ENCODE measurements around the gene PRICKLE2. TPM values are rescaled to one million over a fixed set of nuclear protein-coding genes. Genes with fewer than 3 reads are reported as not detected.

Gene PRICKLE2
- total RNA-seq, 2 donors from 2014 or later = 27.9 to 42.3 TPM

DNA sequence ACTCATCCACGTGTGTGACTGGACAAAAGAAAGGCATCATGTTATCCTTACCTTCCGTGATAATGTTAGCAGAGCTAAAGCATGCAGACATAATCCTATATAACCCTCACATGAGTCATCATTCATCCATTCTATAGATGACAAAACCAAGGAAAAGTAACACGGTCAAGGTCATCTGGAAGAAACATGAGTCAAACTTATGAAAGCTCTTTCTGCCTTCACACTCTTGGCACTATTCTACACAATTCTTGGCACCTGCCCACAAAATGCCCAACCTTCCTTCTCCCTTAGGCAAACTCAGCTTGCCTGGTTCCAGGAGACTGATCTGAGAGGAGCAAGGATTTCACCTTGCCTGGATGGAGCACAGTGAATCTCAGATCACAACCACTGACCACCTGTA, 66.9 kb downstream of the PRICKLE2 start:
- H3K36me3 ChIP-seq = peaks cover 19% of the 10 kb centered on the region
- DNase-seq (ENCODE audit: low spot score) (no peak), ATAC-seq (ENCODE audit: insufficient number of reproducible peaks, low FRiP score, low read depth) (no peak)
- TF ChIP-seq, protein P1, sequence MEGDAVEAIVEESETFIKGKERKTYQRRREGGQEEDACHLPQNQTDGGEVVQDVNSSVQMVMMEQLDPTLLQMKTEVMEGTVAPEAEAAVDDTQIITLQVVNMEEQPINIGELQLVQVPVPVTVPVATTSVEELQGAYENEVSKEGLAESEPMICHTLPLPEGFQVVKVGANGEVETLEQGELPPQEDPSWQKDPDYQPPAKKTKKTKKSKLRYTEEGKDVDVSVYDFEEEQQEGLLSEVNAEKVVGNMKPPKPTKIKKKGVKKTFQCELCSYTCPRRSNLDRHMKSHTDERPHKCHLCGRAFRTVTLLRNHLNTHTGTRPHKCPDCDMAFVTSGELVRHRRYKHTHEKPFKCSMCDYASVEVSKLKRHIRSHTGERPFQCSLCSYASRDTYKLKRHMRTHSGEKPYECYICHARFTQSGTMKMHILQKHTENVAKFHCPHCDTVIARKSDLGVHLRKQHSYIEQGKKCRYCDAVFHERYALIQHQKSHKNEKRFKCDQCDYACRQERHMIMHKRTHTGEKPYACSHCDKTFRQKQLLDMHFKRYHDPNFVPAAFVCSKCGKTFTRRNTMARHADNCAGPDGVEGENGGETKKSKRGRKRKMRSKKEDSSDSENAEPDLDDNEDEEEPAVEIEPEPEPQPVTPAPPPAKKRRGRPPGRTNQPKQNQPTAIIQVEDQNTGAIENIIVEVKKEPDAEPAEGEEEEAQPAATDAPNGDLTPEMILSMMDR (IDR thresholded peaks at IDR 0.05) = no peak
- H3K27me3 ChIP-seq (replicated peaks; ENCODE audit: insufficient read depth) = no peaks in the 10 kb centered on the region
- no peak overlapping the region for H3K4me3 ChIP-seq
- H3K9me3 ChIP-seq = no peaks in the 10 kb centered on the region
- peaks cover 16 to 31% of the 10 kb centered on the region in 2 donors for H3K4me1 ChIP-seq (ENCODE audit: control insufficient read depth in 1 of 2, low read depth in 2 of 2)
- H3K27ac ChIP-seq = no peak overlapping the region

DNA sequence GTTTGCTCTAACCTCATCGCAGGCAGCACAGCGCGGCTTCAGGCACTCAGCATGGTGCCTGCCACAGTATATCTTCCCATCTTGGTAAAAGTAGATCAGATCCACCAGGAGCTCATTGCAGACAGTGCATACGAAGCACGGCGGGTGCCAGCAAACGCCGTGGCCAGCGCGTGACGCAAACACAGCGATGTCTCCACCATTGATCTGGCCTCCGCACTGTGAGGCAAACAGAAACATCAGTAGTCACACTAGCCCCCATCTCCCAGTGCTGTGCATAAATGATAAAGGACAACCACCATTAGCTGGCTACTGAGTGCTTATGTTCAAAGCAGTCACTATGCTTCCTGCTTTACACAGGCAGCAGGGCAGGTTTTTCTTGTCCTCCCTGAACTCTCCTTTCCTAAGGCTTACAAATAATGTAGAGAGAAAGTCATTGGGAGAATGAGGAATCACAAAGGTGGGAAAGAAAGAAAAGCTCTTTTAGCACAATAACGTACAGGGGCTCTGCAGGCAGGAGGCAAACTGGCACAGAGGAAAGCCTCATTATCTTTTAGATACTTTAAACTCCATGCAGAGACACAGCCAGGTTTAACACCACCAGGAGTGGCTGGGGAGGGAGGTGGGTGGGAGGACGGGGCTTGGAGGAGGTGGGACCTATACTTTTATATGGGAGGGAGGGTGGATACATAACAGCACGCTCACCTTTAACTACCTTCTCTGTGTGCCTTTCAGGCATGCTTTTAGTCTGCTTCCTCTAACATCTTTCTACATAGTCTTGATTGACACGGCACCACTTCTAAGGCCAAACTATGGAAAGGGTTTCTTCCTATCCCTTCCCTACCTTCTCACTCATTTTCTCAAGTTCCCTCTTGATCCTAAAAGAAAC, 67.9 kb downstream of the PRICKLE2 start:
- H3K36me3 ChIP-seq = peaks cover 19% of the 10 kb centered on the region
- ATAC-seq (ENCODE audit: insufficient number of reproducible peaks, low FRiP score, low read depth) = no peak

DNA sequence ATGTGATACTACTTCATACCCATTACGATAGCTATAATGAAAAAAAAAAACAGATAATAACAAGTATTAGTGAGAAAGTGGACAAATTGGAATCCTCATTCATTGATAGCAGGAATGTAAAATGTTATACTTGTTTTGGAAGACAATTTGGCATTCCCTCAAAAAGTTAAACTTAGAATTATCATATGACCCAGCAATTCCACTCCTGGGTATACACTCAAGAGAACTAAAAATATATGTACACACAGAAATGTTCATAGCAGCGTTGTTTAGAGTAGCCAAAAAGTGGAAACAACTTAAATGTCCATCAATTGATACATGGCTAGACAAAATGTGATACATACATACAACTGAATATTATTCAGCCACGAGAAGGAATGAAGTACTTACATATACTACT, 69.9 kb downstream of the PRICKLE2 start:
- H3K4me1 ChIP-seq (ENCODE audit: control insufficient read depth in 1 of 2, low read depth in 2 of 2) = peaks cover 10 to 29% of the 10 kb centered on the region in 2 donors
- ATAC-seq (ENCODE audit: insufficient number of reproducible peaks, low FRiP score, low read depth) = no peak
- H3K27me3 ChIP-seq (replicated peaks; ENCODE audit: insufficient read depth) = no peaks in the 10 kb centered on the region
- no peak for DNase-seq (ENCODE audit: low spot score)
- no peak overlapping the region for H3K4me3 ChIP-seq
- no peaks in the 10 kb centered on the region for H3K9me3 ChIP-seq
- TF ChIP-seq, protein P1 (IDR thresholded peaks at IDR 0.05) = no peak
- peaks cover 19% of the 10 kb centered on the region for H3K36me3 ChIP-seq
- no peak overlapping the region for H3K27ac ChIP-seq

More for the DNA sequence above, 67.9 kb downstream of the PRICKLE2 start:
- Histone ChIP-seq H3K4me3 (no peak overlapping the region), H3K27me3 (replicated peaks; ENCODE audit: insufficient read depth) (no peaks in the 10 kb centered on the region), H3K27ac (no peak overlapping the region), H3K4me1 (ENCODE audit: control insufficient read depth in 1 of 2, low read depth in 2 of 2) (peaks cover 6 to 21% of the 10 kb centered on the region in 2 donors), H3K9me3 (no peaks in the 10 kb centered on the region)
- TF ChIP-seq, protein P1 (IDR thresholded peaks at IDR 0.05) = no peak
- no peak for DNase-seq (ENCODE audit: low spot score)

DNA sequence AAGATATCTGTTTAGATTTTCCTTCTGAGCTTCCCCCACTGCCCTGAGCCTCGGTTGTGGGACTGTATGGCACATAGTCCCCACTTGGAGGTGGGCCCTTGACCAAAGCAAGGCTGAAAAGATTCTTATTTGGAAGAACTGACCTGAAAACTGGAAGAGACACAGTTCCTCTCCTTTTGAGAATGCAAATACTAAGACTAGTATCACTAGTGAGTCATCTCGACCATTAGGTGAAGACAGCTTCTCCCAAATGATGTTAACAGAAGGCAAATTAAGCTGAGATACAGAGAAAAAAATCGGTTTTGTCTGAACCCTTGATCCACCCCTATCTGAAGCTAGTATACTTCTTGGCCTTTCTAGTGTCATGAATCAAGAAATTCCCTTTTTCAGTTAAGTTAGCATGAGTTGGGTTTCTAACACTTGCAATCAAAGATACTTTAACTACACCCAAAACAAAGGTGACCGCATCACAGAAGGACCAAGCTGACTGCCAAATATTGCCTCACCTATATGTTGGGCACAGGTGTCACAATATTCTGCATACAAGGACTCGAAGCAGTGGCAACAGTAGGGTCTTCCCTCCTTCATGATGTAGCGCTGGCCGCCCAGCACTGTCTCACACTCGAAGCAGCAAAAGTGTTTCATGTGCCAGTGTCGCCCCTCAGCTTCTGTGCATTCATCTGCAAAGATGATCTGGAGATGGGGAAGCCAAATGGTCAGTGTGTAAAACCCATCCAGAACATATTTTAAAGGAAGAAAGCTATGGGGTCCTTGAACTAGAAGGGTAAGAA, 72.4 kb downstream of the PRICKLE2 start:
- Histone ChIP-seq H3K4me3 (no peak overlapping the region), H3K4me1 (ENCODE audit: control insufficient read depth in 1 of 2, low read depth in 2 of 2) (peaks cover 12 to 27% of the 10 kb centered on the region in 2 donors), H3K36me3 (peaks cover 10% of the 10 kb centered on the region), H3K9me3 (no peaks in the 10 kb centered on the region), H3K27ac (no peak overlapping the region), H3K27me3 (replicated peaks; ENCODE audit: insufficient read depth) (no peaks in the 10 kb centered on the region)
- no peak for DNase-seq (ENCODE audit: low spot score)
- no peak for ATAC-seq (ENCODE audit: insufficient number of reproducible peaks, low FRiP score, low read depth)
- TF ChIP-seq, protein P1 (IDR thresholded peaks at IDR 0.05) = no peak

DNA sequence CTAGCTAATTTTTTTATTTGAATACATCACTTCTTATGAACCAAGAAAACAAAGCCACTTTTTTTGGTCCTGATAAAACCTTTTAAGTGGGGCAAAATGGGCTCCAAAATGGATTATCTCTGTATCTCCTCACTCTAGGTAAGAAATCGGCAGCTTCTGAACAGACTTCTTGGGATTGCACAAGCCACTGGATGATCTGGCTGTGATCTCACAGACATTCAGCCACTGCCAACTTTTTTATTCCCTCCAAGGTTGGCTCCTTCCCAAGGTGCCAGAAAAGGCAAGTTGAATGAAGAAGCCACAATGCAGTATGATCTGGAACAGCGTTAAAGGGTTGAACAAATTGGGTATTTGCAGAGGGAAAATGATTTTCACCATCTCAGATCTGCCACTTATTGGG, 73.2 kb downstream of the PRICKLE2 start:
- Histone ChIP-seq H3K27me3 (replicated peaks; ENCODE audit: insufficient read depth) (no peaks in the 10 kb centered on the region), H3K27ac (no peak overlapping the region), H3K4me3 (no peak overlapping the region), H3K4me1 (ENCODE audit: control insufficient read depth in 1 of 2, low read depth in 2 of 2) (peaks cover 12 to 27% of the 10 kb centered on the region in 2 donors), H3K36me3 (peaks cover 10% of the 10 kb centered on the region), H3K9me3 (no peaks in the 10 kb centered on the region)
- no peak for ATAC-seq (ENCODE audit: insufficient number of reproducible peaks, low FRiP score, low read depth)
- DNase-seq (ENCODE audit: low spot score) = no peak
- TF ChIP-seq, protein P1 (IDR thresholded peaks at IDR 0.05) = no peak

Data from thoracic aorta (tissue), 2 donors.